HG03457 (cell line): Measurements from ENCODE around the gene VIPR2.

ENCODE experiments used
- ATAC-seq: cut with Tn5 transposase; IDR thresholded peaks from one replicate; pipeline ENCODE4 v1.9.1; 2021; ENCODE audit warnings: moderate number of reproducible peaks; ENCODE audit not compliant: unreplicated experiment

VIPR2 gene

GRCh38 chr7:159028508-159029401, 115.9 kb downstream of the VIPR2 start:
- no peak for ATAC-seq

DNA sequence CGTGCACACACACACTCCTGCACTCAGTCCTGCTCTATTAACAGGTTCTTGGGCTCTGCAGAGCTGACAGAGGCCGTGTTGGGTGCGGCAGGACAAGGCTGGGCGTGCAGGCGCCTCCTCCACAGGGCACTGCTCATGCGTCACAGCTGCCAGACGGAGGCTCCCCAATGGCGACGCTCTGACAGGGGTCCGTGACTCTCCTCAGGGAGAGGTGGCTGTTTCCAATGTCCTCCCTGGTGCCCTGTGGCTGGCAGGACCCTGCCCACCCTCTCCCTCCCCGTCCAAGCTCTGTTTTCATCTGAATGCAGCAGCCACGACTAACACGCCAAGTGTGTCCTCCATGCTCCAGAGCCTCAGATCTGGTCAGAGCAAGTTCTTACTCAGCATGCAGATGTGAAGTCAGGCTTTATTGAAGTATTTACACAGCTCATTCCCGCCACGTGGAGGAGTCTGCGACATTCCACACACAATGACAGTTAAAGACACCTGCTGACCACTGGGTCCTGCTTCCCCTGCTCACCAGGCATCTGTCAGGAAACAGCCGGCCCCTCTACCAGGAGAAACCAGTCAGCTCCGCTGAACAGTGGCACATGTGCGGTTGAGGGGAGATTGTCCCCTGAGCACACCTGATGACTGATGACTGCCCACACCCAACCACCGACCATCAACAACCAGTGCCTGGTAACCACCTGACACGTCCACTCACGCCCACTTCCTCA, 116.7 kb downstream of the VIPR2 start:
- ATAC-seq: no peak

- ATAC-seq: no peak
Observed at GRCh38 chr7:159027056-159027788, 117.4 kb downstream of the VIPR2 start.

- ATAC-seq: no peak
Observed at GRCh38 chr7:159026271-159027055, 118.2 kb downstream of the VIPR2 start.

DNA sequence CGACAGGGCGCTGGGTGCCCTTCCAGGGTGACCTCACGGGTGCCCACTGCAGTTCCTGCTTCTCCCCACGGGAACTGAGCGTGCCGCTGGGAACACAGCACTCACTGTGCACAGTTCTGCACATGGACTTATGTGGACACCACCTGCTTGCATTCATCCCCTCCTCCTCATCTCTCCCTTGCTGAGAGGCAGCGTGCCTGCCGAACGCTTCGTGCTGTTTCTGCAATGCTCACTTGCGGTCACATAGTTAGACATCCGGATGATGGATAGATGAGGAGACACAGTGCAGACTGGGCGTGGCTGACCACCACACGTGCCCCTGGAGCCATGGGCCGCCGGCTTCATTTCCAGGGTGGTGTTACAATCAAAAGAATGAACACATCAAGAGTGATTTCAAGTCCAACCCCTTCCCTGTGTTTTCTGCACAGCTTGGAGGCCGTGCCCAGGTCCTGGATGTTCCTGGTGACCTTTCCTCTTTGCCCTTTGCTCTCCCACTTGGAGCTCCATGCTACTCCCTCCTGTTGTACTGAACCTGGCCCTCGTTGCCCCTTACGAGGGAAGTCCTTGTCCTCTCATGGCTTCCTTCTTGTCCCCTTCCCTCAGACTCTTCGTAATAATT, 119.4 kb downstream of the VIPR2 start:
- ATAC-seq: no peak

DNA sequence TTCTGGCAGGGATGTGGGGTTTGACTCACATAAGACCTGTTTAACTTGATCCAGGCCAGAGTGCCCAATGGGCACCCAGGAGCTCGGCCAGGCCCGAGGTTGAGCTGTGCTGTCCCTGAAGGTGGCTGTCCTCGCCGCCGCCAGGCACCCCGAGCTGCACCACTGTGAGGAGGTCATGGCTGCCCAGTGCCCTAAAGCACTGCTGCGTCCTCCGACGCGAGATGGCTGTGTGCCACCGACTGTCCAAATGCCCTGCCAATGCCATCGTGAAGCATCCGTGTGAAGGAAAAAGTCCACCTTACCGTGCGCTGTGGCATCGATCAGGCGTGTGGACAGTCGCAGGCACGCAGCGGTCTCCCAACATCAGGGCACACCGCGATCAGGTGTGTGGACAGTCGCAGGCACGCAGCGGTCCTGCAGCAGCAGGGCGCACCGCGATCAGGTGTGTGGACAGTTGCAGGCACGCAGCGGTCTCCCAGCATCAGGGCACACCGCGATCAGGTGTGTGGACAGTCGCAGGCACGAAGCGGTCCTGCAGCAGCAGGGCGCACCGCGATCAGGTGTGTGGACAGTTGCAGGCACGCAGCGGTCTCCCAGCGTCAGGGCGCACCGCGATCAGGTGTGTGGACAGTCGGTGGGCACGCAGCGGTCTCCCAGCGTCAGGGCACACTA, 120.3 kb downstream of the VIPR2 start:
- ATAC-seq: no peak

DNA sequence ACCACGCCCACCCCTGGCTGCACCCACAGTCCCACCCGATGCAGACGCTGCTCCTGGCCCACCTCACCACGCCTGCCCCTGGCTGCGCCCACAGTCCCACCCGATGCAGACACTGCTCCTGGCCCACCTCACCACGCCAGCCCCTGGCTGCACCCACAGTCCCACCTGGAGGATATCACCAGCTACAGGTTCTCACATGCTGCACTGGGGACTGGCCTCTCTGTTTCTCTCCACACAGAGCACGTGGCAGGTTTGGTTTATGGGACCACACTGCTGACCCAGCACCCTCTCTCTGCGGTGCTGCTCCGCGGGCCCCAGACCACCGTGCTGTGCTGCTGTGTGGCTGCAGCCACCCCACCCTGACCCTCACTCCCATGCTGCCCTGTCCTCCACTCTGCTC, 120.9 kb downstream of the VIPR2 start:
- ATAC-seq: no peak

- ATAC-seq: no peak
Observed at GRCh38 chr7:159023206-159023605, 121.5 kb downstream of the VIPR2 start.

DNA sequence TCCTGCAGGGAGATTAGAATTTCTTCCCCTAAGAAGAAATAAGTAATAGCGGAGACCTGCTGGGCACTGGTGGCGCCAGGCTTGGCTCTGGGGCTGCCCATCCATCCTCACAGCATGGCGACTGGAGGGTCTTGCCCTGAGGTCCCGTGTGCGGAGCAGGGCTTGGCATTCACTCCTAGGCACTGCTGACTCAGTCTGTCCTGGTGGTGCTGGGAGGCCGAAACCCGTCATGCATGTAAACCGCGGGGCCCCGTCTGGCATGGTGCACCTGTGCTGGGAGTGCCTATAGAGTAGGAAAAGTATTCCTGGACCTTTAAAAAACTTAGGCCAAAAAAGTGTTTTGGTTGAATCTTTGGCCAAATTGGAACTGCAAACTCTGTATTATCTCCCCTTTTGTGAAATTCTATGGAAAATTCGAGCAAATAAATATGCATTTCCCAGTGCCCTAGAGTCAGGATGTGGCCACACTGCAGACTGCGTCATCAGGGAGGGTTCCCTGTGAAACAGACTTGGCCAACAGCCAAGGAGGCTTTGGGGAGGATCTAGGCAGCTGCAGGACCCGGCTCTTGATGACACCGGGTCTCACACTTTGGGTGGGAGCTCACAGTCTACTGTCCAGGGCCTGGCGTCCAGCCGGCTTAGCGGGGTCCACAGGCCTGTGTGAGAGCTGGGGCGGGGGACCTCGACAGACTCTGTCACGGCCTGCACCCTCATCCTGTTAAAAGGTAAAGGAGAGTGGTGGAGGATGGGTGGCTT, 122.3 kb downstream of the VIPR2 start:
- no peak for ATAC-seq

- no peak for ATAC-seq
Observed at GRCh38 chr7:159020987-159021386, 123.7 kb downstream of the VIPR2 start.

DNA sequence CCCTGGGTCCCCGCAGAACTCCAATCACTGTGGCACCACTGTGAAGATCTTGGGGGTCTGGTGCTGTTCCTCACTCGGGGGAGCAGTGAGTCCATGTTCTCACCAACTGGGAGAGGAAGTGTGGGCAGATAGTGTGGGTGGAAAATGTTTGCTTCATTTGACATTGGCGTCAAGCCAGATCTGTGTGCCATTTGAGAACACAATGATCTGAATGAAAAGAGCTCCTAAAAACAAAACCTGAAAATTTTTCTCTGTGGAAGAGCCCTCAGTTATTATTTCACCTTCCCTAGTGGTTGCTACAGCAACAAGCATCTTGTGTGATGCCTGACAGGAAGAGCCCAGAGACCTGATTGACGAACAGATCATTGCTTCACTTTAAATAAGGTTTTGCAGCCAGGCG, 125.6 kb downstream of the VIPR2 start:
- ATAC-seq: no peak

DNA sequence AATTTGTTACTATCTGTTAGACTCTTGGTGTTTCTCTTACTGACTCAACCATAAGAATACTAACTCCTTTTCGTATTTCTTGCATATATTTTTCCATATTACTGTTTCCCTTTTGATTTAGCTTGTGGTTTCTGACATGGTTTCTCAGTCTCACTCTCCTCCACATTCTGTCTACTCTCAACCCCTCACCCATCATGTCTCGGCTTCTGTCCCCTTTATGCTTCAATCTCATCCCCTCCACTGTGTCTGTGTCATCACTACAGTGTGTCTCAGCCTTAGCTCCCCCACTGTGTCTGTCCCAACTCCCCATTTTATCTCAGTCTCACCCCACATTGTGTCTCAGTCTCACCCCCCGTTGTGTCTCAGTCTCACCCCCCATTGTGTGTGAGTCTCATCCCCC, 126.9 kb downstream of the VIPR2 start:
- ATAC-seq: no peak

DNA sequence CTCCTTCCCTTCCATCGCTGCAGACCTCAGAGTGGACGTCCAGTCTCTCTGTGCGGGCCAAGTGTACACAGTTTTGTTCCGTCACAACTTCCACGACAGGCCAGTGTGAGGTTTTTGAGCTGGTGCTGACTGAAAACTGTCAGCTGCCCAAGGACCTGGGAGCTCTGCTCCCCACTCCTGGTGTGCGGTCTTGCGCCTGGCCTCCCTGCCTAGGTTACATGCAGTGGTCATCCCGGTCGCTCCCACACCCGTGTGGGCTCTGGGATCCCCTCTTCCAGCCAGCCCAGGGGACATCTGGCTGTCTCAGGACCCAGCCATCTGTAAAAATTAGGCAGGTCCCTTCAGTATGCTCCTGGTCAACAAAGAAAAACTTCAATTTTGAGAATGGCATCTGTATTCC, 127.5 kb downstream of the VIPR2 start:
- no peak for ATAC-seq

GRCh38 chr7:159016591-159016990, 128.1 kb downstream of the VIPR2 start:
- ATAC-seq: no peak

GRCh38 chr7:159015454-159016410, 128.9 kb downstream of the VIPR2 start:
- no peak for ATAC-seq

DNA sequence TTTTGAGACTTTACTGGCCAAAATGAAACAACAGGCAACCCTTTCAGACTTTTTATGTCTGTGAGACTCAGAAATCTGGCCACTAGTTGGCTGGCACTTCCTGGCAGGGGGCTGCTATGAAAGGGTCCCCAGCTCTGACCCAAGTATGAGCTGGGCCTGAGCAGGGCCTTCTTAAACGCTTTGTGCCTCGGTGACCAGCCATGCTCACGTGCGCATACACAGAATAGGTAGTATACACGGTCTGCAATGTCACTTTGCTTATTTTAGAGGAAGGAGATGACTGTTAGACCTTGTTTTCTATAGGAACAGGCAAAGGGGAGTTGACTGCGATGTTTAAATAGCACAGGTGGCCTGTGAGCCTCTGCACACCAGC, 129.6 kb downstream of the VIPR2 start:
- ATAC-seq: no peak

- ATAC-seq: no peak
Observed at GRCh38 chr7:159014297-159015062, 130.2 kb downstream of the VIPR2 start.
